GM12878 (cell line): Measurements from ENCODE around the gene TMEM201. TPM values are rescaled to one million over a fixed set of nuclear protein-coding genes. Genes with fewer than 3 reads are reported as not detected.

Experiments used
- ATAC-seq: fragments of 200-7000 bp; cut with Tn5 transposase; 3 replicates; pipeline ENCODE4 v1.9.1; 2020; ENCODE audit warnings: mild to moderate bottlenecking, moderate library complexity
- BruUV-seq: library from RNA; stranded (reverse); fragments of 400-500 nt; replicated peaks from 2 replicates; lab custom pipeline; 2021; lab: Mats Ljungman, UMichigan
- CTCF ChIA-PET: fragments of 300-600 bp; sonication (Branson Sonifier 250); formaldehyde crosslinking; extraction: SDS; loops from one replicate; lab custom pipeline; 2021; ENCODE audit warnings: inconsistent platforms; lab: Yijun Ruan, JAX
- POLR2A ChIA-PET: fragments of 350-600 bp; formaldehyde crosslinking; extraction: SDS; loops from one replicate; lab custom pipeline; 2021; ENCODE audit warnings: inconsistent platforms; lab: Charles Lee
- RAD21 ChIA-PET: fragments of 300-600 bp; sonication (Branson Sonifier 250); formaldehyde crosslinking; loops from one replicate; lab custom pipeline; 2023; ENCODE audit warnings: antibody characterized with exemption; ENCODE audit not compliant: unreplicated experiment; lab: Charles Lee
- SMC1A ChIA-PET: fragments of 300-600 bp; sonication (Branson Sonifier 250); formaldehyde crosslinking; loops from one replicate; lab custom pipeline; 2023; ENCODE audit not compliant: unreplicated experiment, uncharacterized antibody; lab: Charles Lee
- DNase-seq: peaks from one replicate; pipeline ENCODE4 v3.0.0-alpha.2; 2011; ENCODE audit warnings: low read depth, low spot score
- FAIRE-seq: peaks from 3 replicates; lab custom pipeline; 2011; peaks lifted over from hg19 to GRCh38; lab: Jason Lieb, UNC
- H2AFZ ChIP-seq: 2 replicates; pipeline ENCODE4 v1.6.0; 2011; ENCODE audit warnings: low read depth, low read length, control low read depth; ENCODE audit not compliant: control insufficient read depth
- H3K27ac ChIP-seq: 2 replicates; pipeline ENCODE4 v1.5.1; 2011; ENCODE audit warnings: control low read depth; ENCODE audit not compliant: control insufficient read depth, insufficient read depth
- H3K27me3 ChIP-seq, 2 experiments: replicated peaks in 1 of 2; 2 replicates each; pipeline versions ENCODE4 v1.6.0 to v1.6.1; 2011; ENCODE audit warnings: low read length in 1 of 2; ENCODE audit not compliant: control insufficient read depth in 2 of 2, insufficient read depth in 2 of 2
- H3K36me3 ChIP-seq, 2 experiments: 2 replicates each; pipeline ENCODE4 v1.5.1; 2011; ENCODE audit warnings: low read length in 1 of 2; ENCODE audit not compliant: control insufficient read depth in 2 of 2, insufficient read depth in 2 of 2
- H3K4me1 ChIP-seq: 2 replicates; pipeline ENCODE4 v1.6.1; 2011; ENCODE audit warnings: mild to moderate bottlenecking, low read length, moderate library complexity, mixed read lengths; ENCODE audit not compliant: control insufficient read depth, insufficient read depth
- H3K4me2 ChIP-seq: 2 replicates; pipeline ENCODE4 v1.6.0; 2011; ENCODE audit warnings: control low read depth; ENCODE audit not compliant: control insufficient read depth, insufficient read depth
- H3K4me3 ChIP-seq: fragments of 200-600 bp; sonication (generic); 2 replicates; pipeline ENCODE4 v1.5.1; 2016
- H3K79me2 ChIP-seq: 2 replicates; pipeline ENCODE4 v1.6.0; 2011; ENCODE audit warnings: low read length; ENCODE audit not compliant: control insufficient read depth, insufficient read depth
- H3K9ac ChIP-seq: 2 replicates; pipeline ENCODE4 v1.8.0; 2011; ENCODE audit warnings: low read length, control low read depth, mixed read lengths; ENCODE audit not compliant: control insufficient read depth, insufficient read depth
- H3K9me3 ChIP-seq: replicated peaks from 3 replicates; pipeline ENCODE4 v1.5.1; 2011; ENCODE audit warnings: mild to moderate bottlenecking, low read length; ENCODE audit not compliant: control insufficient read depth, insufficient read depth
- H4K20me1 ChIP-seq: 2 replicates; pipeline ENCODE4 v1.6.0; 2011; ENCODE audit not compliant: control insufficient read depth, insufficient read depth
- ATF7 ChIP-seq: fragments of 450-650 bp; IDR thresholded peaks from 2 replicates; pipeline ENCODE4 v1.6.1; 2016; ENCODE audit warnings: low read depth, mild to moderate bottlenecking
- CEBPB ChIP-seq, 2 experiments: fragments of 150-350 bp in 1 of 2; IDR thresholded peaks; 2 replicates each; pipeline ENCODE4 v1.6.1; 2012 to 2014; ENCODE audit warnings: low read depth in 2 of 2, low read length in 2 of 2, borderline replicate concordance in 1 of 2, inconsistent platforms in 1 of 2
- CHD2 ChIP-seq: IDR thresholded peaks from 2 replicates; pipeline ENCODE4 v1.6.1; 2011; ENCODE audit warnings: low read depth, low read length, improper control_type of control experiment, borderline replicate concordance
- MEF2B ChIP-seq: fragments of 450-650 bp; IDR thresholded peaks from 2 replicates; pipeline ENCODE4 v1.6.1; 2018; ENCODE audit warnings: mild to moderate bottlenecking, moderate library complexity; ENCODE audit not compliant: partially characterized antibody, poor library complexity, severe bottlenecking
- POLR2A ChIP-seq: IDR thresholded peaks from 2 replicates; pipeline ENCODE4 v1.6.1; 2011; ENCODE audit warnings: low read depth, mild to moderate bottlenecking, low read length
- SPI1 ChIP-seq: IDR thresholded peaks from 2 replicates; pipeline ENCODE4 v1.6.1; 2011; ENCODE audit warnings: low read depth, mild to moderate bottlenecking, low read length, moderate library complexity, borderline replicate concordance; ENCODE audit not compliant: insufficient read depth
- TARDBP ChIP-seq: IDR thresholded peaks from 2 replicates; pipeline ENCODE4 v1.6.1; 2016; ENCODE audit warnings: borderline replicate concordance
- WGBS: methylation state at CpG from one replicate; pipeline ENCODE4 v1.1.6; 2016; ENCODE audit warnings: low lambda C conversion rate; ENCODE audit not compliant: insufficient replicate concordance, insufficient coverage; ENCODE audit errors: missing lambda C conversion rate; 5-methylcytosine and 5-hydroxymethylcytosine counted together
- in situ Hi-C: fragments of 300-500 bp; cut with MboI; formaldehyde crosslinking; loops from 9 replicates; pipeline ENCODE4 v1.14.3; 2018; ENCODE audit warnings: mixed read lengths
- intact Hi-C: fragments of 100-400 bp; cut with micrococcal nuclease; formaldehyde crosslinking; loops from one replicate; pipeline ENCODE4 v1.14.2; 2022; ENCODE audit not compliant: unreplicated experiment
- polyA plus RNA-seq, 11 experiments: library from polyadenylated mRNA; depleted of rRNA in 4 of 11; unstranded in 6 of 11; stranded (reverse) in 5 of 11; fragments of >200 nt; fragmentation: Nextera tagmentation in 4 of 11; fragmentation: Illumina TruSeq in 1 of 11; extraction: Ambion mirVana in 4 of 11; extraction: Trizol in 1 of 11; gene quantifications; 1 replicate in 1 of 11; 2 replicates in 10 of 11; pipeline versions ENCODE4 v1.2.1 to v1.2.3, GENCODE V29; 2011 to 2016; ENCODE audit warnings: inconsistent platforms in 2 of 11, missing spikeins in 2 of 11, low read depth in 1 of 11
- total RNA-seq, 4 experiments: library from RNA; depleted of rRNA in 3 of 4; stranded (reverse); fragments of >200 nt in 3 of 4; fragmentation: Illumina TruSeq in 1 of 4; extraction: Trizol in 1 of 4; gene quantifications; 2 replicates each; pipeline versions ENCODE4 v1.2.1 to v1.2.3, GENCODE V29; 2013 to 2021
- TF ChIP-seq, protein P1 (sequence below): IDR thresholded peaks from 2 replicates; pipeline ENCODE4 v1.6.1; 2012; ENCODE audit warnings: low read depth, low read length, improper control_type of control experiment
- TF ChIP-seq, protein P2 (sequence below): fragments of 450-650 bp; IDR thresholded peaks from 2 replicates; pipeline ENCODE4 v1.6.1; 2018; ENCODE audit warnings: borderline replicate concordance, mild to moderate bottlenecking; ENCODE audit not compliant: partially characterized antibody

The TMEM201 gene
- total and polyA plus RNA-seq, 10 of the 15 experiments (the other 5 are each of a cell fraction or from before 2014, with no cell fraction given), result 0.13 to 26.6 (median 6.1) TPM

DNA sequence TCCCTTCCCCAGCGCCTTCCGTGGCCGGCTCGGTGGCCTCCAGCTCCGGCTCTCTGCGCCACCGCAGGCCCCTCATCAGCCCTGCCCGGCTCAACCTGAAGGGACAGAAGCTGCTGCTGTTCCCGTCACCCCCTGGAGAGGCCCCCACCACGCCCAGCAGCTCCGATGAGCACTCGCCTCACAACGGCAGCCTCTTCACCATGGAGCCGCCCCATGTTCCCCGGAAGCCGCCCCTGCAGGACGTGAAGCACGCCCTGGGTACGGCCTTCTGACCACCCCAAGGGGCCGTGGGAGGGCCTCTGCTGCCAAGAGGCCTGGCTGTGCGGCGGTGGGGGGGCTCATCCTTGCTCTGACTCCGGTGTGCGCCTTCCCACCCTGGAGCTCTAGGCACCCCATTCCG lies 21.8 kb downstream of the TMEM201 start:
- DNase-seq (no peak), ATAC-seq (no peak)
- H4K20me1 ChIP-seq, result no peaks in the 10 kb centered on the region
- no peaks in the 10 kb centered on the region for H3K79me2 ChIP-seq
- peaks cover 3 to 13% of the 10 kb centered on the region in 2 experiments; a peak in 3 of 4 replicates for H3K36me3 ChIP-seq
- H3K27ac ChIP-seq, result no peak overlapping the region
- CTCF ChIA-PET, result no interaction called here
- intact Hi-C loops (no loop called here), in situ Hi-C loops (no loop called here)
- SMC1A ChIA-PET, result no interaction called here
- H3K4me2 ChIP-seq, result no peak overlapping the region
- WGBS, result 94% methylated on average over 24 of the region's 25 CpGs
- H3K9me3 ChIP-seq, result no peaks in the 10 kb centered on the region
- no peak for TF ChIP-seq CEBPB (IDR thresholded peaks at IDR 0.05; ENCODE audit: borderline replicate concordance in 1 of 2, low read depth in 2 of 2, low read length in 2 of 2)
- TF ChIP-seq, all 136 proteins: peak for 0
- ChIA-PET POLR2A (no interaction called here), RAD21 (no interaction called here)
- FAIRE-seq, result no peak
- H3K4me3 ChIP-seq, result no peak overlapping the region
- no peak overlapping the region for H2AFZ ChIP-seq
- no peak overlapping the region for H3K9ac ChIP-seq
- BruUV-seq, result no TSS peak
- no peaks in the 10 kb centered on the region for H3K27me3 ChIP-seq
- no peaks in the 10 kb centered on the region for H3K4me1 ChIP-seq

DNA sequence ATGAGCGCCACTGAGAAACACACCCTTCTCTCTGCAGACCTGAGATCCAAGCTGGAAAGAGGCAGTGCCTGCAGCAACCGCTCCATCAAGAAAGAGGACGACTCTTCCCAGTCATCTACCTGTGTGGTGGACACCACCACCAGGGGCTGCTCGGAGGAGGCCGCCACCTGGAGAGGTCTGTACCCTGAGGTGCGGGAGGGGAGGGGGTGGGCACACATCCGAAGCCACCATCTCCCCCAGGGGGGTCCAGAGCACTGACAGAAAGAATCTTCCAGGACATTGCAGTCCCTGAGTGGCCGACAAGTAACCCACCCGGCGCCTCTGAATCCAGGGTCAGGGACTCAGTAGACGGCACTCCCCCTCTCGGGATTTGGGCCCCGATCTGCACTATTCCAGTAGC lies 23.0 kb downstream of the TMEM201 start:
- H3K79me2 ChIP-seq, result no peaks in the 10 kb centered on the region
- RAD21 ChIA-PET, result no interaction called here
- peaks cover 3 to 13% of the 10 kb centered on the region in 2 experiments; a peak in 3 of 4 replicates for H3K36me3 ChIP-seq
- DNase-seq (no peak), ATAC-seq (no peak), FAIRE-seq (no peak)
- H3K27me3 ChIP-seq, result no peaks in the 10 kb centered on the region
- no peak overlapping the region for H2AFZ ChIP-seq
- no peaks in the 10 kb centered on the region for H3K9me3 ChIP-seq
- H3K4me2 ChIP-seq, result no peak overlapping the region
- in situ Hi-C loops (no loop called here), intact Hi-C loops (no loop called here)
- H4K20me1 ChIP-seq, result no peaks in the 10 kb centered on the region
- no peak for TF ChIP-seq SPI1
- TF ChIP-seq ATF7, result no peak
- TF ChIP-seq, protein P1, sequence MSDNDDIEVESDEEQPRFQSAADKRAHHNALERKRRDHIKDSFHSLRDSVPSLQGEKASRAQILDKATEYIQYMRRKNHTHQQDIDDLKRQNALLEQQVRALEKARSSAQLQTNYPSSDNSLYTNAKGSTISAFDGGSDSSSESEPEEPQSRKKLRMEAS, result no peak
- no peak for TF ChIP-seq CHD2
- no peak for TF ChIP-seq POLR2A
- no peak for TF ChIP-seq MEF2B
- TF ChIP-seq, protein P2, sequence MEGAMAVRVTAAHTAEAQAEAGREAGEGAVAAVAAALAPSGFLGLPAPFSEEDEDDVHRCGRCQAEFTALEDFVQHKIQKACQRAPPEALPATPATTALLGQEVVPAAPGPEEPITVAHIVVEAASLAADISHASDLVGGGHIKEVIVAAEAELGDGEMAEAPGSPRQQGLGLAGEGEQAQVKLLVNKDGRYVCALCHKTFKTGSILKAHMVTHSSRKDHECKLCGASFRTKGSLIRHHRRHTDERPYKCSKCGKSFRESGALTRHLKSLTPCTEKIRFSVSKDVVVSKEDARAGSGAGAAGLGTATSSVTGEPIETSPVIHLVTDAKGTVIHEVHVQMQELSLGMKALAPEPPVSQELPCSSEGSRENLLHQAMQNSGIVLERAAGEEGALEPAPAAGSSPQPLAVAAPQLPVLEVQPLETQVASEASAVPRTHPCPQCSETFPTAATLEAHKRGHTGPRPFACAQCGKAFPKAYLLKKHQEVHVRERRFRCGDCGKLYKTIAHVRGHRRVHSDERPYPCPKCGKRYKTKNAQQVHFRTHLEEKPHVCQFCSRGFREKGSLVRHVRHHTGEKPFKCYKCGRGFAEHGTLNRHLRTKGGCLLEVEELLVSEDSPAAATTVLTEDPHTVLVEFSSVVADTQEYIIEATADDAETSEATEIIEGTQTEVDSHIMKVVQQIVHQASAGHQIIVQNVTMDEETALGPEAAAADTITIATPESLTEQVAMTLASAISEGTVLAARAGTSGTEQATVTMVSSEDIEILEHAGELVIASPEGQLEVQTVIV, result no peak
- TF ChIP-seq TARDBP, result no peak
- no peak overlapping the region for H3K27ac ChIP-seq
- WGBS, result 93% methylated on average over 13 of the region's 13 CpGs
- H3K9ac ChIP-seq, result no peak overlapping the region
- SMC1A ChIA-PET, result no interaction called here
- CTCF ChIA-PET, result interaction anchor here (1.4 kb wide), 1 partner anchor 257 kb away, joined by 3 read pairs; no protein-coding TSS in a partner anchor
- POLR2A ChIA-PET, result interaction anchor here (0.6 kb wide), 1 partner anchor 45 kb away, joined by 9 read pairs; no protein-coding TSS in a partner anchor
- H3K4me3 ChIP-seq, result no peak overlapping the region
- BruUV-seq, result no TSS peak
- H3K4me1 ChIP-seq, result no peaks in the 10 kb centered on the region
